Renal cortical epithelial cell (primary cell): ENCODE results near the gene VSIR. TPM values are rescaled to one million over a fixed set of nuclear protein-coding genes. Genes with fewer than 3 reads are reported as not detected.

Source experiments
- DNase-seq: peaks from one replicate; pipeline ENCODE4 v3.0.0-alpha.2; 2011; ENCODE audit warnings: low read depth
- total RNA-seq: library from RNA; depleted of rRNA; stranded (reverse); fragments of >200 nt; gene quantifications from 2 replicates; pipeline ENCODE4 v1.2.3, GENCODE V29; 2014

The VSIR gene
- total RNA-seq, 1 donor from 2014 or later: 14.0 TPM

GRCh38 chr10:71806704-71807556 lies 33.6 kb upstream of the VSIR start:
- no peak for DNase-seq

DNA sequence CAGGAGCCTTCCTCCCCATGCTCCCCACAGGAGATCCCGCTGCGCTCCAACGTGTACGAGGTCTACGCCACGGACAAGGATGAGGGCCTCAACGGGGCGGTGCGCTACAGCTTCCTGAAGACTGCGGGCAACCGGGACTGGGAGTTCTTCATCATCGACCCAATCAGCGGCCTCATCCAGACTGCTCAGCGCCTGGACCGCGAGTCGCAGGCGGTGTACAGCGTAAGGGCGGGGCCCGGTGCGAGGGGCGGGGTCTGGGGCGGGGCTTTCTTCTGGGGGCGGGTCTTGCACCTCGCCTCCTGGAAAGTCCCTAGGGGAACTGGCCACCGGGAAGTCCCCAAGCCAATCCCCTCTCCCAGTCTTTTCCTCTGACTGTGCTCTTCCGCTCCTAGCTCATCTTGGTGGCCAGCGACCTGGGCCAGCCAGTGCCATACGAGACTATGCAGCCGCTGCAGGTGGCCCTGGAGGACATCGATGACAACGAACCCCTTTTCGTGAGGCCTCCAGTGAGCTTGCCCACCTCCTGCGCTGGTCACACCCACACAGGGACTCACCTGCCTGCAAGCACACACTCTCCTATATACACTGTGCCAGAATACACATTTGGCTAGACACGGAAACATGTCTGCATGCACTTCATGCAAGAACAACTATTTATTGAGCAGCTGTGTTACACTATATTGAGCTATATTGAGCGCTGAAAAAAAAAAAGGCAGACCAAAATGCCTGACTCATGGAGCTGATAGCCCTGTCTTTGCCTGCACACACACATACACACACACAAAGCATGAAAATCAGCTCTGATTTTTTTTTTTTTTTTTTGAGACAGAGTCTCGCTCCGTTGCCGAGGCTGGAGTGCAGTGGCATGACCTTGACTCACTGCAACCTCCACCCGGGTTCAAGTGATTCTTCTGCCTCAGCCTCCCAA lies 32.7 kb upstream of the VSIR start:
- DNase-seq: peak; percentile 23

- DNase-seq: no peak
Observed at GRCh38 chr10:71804077-71804476, 30.8 kb upstream of the VSIR start.

DNA sequence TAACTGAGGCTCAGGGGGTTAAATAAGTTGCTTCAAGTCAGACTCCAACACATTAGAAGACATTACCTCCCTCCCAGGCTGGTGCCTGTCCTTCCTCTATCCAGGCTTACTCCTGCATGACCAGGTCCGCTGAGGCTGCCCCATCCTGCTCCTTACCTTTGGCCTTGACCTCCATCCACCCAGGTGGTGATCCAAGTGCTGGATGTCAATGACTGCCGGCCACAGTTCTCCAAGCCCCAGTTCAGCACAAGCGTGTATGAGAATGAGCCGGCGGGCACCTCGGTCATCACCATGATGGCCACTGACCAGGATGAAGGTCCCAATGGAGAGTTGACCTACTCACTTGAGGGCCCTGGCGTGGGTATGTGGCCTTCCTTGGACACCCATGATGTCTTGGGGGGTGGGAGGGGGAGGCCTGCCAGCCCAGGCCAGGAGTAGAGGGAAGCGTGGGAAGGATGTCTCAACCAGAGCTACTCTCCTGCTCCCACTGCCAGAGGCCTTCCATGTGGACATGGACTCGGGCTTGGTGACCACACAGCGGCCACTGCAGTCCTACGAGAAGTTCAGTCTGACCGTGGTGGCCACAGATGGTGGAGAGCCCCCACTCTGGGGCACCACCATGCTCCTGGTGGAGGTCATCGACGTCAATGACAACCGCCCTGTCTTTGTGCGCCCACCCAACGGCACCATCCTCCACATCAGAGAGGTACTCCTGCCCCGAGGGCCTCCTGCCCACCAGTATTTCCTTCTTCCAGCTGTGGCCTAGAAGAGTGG lies 29.6 kb upstream of the VSIR start:
- DNase-seq: no peak

- DNase-seq: no peak
Observed at GRCh38 chr10:71802235-71802634, 28.9 kb upstream of the VSIR start.

- no peak for DNase-seq
Observed at GRCh38 chr10:71801361-71801760, 28.0 kb upstream of the VSIR start.

GRCh38 chr10:71799608-71800453 lies 26.5 kb upstream of the VSIR start:
- DNase-seq: peak; percentile 60

- DNase-seq: no peak
Observed at GRCh38 chr10:71799112-71799511, 25.8 kb upstream of the VSIR start.

DNA sequence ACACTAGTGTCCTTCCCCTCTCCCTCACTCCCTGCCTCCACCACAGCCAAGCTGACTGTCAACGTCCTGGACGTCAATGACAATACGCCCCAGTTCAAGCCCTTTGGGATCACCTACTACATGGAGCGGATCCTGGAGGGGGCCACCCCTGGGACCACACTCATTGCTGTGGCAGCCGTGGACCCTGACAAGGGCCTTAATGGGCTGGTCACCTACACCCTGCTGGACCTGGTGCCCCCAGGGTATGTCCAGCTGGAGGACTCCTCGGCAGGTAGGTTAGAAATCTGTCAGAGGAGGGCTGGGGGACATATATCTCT lies 24.9 kb upstream of the VSIR start:
- no peak for DNase-seq

DNA sequence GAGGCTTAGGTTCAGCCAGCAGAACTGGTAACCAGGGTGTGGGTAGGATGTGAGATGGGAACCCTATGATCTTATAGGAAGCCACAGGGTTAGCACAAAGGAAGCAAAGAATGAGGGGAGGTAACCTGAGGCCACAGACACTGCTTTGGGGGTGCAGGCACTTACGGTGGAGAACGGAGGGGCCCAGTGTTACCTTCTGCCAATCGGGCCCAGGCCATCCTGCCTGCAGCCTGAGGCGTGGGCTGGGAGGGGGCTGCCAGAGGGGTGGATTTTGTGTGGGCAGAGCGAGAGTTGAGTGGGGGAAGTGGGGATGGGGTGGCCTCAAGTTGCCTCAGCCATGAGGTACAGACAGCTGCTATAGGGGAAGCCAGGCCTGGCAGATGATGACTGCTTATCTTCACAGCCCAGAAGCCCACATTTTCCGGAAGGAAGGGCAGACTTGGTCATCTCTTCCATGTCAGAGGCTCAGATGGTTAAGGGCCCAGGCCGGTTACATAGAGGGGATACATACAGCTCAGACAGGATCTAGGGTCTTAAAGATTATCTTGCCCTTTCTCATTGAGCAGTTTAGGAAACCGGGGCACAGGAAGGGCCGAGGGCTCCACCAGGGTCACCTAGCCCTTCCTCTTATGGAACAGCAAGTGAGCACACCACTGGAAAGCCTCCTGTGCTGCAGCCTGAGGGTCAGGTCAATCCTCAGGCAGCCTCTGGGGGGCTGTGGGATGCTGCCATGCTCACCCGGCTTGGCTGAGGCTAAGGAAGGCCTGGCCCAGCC lies 24.4 kb upstream of the VSIR start:
- DNase-seq: no peak

DNA sequence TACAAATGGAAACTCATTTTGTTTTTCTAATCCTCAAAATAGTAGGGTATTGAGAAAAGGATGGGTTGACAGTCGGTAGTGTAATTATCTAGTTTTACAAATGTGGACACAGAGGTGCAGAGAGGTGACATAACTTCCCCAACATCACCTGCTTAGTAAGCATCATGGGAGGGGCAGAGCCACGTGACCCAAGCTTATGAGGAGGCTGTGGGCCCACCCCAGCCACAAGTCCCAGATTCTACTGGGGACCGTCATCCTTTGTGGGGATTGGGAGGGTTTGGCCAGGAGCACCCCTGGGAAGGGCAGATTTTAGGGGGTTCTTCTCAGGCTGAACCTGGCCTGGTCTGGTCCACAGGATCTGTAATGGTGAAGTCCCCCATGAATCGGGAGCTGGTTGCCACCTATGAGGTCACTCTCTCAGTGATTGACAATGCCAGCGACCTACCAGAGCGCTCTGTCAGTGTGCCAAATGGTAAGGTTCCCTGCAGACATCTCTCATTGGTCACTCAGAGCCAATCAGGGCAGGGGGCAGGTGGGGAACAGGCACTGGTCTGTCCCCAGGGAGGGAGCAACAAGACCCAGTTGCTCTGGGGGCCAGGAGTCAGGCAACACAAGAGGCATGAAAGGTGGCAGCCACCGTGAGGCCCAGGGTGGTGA lies 23.6 kb upstream of the VSIR start:
- no peak for DNase-seq

- no peak for DNase-seq
Observed at GRCh38 chr10:71795248-71795647, 21.9 kb upstream of the VSIR start.

DNA sequence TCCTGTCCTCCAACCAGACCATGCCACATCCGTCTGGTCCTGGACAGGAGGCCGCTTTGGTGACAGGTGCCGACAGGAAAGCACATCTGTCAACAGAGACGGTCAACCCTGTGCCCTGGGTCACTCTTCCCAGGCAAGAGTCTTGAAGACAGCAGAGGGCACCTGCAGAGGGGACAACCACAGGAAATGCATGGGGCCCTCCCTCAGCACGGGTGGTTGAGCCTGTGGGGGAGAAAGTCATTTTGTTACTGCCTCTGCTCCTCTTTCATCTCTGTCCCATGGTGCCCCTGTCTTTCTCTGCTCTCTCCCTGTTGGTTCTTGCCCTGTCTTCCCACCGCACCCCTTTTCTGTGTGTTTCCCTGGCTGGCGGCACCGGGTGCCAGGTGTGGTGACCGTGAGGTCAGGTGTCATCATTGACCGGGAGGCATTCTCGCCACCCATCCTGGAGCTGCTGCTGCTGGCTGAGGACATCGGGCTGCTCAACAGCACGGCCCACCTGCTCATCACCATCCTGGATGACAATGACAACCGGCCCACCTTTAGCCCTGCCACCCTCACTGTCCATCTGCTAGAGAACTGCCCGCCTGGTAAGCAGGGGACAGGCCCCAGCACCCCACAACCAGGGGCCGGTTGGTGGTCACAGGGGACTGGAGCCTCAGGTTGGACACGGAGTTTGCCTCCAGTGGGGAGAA lies 17.6 kb upstream of the VSIR start:
- no peak for DNase-seq

DNA sequence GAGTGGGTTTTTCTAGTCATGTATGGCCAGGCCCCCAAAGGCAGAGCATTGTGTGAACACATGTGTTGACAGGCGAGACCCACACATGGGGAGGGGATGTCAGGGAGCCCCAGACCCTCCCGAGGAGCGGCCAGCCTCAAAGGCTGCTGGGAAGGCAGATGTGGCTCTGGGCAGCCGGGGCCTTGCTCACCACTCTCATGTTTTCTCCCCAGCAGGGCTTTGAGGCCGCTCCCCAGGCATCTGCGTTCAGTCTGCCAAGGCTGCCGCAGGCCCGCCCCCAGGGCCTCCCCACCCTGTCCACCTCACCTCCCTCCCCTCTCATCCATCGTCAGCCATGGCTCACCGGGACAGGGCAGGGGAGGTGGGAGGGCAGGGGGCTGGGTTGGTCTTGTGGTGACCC lies 16.6 kb upstream of the VSIR start:
- no peak for DNase-seq

DNA sequence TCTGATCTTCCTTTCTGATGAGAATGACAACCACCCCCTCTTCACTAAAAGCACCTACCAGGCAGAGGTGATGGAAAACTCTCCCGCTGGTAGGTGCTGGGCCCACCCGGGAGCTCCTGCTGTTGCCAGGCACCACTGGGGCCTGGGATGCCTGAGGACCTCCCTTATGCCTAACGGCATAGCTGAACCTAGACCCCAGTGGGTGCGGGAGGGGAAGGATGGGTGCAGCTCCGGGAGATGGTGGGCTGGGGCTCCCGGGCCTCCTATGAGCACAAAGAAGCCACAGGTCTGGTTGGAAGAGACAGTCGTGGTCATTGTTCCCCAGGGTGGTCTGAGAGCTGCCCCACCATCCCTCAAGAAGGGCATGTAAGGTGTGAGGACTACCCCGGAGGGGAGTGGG lies 15.6 kb upstream of the VSIR start:
- no peak for DNase-seq

DNA sequence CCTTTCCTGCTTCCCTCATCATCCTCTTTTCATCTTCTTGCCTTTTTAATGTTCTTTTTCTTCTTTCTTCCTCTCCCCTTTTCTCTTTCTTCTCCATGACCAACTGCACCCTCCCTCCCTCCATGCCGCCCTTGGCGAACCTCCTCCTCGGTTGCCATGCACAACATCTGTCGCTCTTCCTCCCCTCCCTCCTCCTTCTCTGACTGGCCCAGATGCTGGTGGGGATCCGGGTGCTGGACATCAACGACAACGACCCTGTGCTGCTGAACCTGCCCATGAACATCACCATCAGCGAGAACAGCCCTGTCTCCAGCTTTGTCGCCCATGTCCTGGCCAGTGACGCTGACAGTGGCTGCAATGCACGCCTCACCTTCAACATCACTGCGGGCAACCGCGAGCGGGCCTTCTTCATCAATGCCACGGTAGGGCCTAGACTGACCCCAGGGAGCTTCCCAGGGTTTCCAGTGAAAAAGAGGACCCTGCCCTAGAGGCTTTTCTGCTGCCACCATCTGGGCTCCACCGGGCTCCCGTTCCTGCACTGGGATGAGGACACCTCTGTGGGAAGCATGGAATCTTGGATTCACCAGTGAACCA lies 11.5 kb upstream of the VSIR start:
- no peak for DNase-seq

GRCh38 chr10:71783917-71784678 lies 10.8 kb upstream of the VSIR start:
- DNase-seq: no peak

DNA sequence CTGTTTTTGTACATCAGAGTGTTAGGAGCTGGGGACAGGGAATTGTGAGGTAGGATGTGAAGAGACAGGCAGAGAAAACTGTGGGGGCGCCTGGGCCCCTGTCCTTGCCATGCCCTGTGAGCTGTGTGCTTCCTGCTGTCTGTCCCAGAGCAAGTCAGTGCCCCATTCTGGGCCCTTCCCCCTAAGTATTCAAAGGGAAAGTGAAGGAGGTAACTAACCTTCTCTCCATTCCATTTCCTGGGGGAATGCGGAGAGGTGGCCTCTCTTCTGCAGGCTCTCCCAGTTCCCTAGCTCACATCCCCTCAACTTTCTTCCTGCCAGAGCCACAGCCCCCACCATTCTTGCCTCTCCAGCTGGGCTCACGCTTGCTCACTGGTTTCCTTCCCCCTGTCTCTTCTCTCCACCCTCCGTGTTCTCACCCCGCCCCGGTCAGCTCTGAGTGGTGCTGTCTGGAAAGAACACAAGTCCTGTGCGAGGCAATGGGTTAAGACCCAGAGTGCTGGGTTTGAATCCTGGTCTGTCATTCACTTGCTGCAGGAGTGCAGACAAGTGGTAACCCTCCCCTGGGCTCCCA lies 9.7 kb upstream of the VSIR start:
- DNase-seq: no peak
